ENCODE data around the gene VASN. TPM values are rescaled to one million over a fixed set of nuclear protein-coding genes. Genes with fewer than 3 reads are reported as not detected.

Gene VASN
- total and polyA plus RNA-seq, 9 of the 15 experiments (the other 6 are each of a cell fraction or from before 2014, with no cell fraction given) = 0.01 to 2.5 (median 0.41) TPM; not detected in 1

GRCh38 chr16:4381072-4381934, 9.7 kb downstream of the VASN start (continued):
- TF ChIP-seq, protein P1, sequence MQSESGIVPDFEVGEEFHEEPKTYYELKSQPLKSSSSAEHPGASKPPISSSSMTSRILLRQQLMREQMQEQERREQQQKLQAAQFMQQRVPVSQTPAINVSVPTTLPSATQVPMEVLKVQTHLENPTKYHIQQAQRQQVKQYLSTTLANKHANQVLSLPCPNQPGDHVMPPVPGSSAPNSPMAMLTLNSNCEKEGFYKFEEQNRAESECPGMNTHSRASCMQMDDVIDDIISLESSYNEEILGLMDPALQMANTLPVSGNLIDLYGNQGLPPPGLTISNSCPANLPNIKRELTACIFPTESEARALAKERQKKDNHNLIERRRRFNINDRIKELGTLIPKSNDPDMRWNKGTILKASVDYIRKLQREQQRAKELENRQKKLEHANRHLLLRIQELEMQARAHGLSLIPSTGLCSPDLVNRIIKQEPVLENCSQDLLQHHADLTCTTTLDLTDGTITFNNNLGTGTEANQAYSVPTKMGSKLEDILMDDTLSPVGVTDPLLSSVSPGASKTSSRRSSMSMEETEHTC (IDR thresholded peaks at IDR 0.05) = no peak
- TF ChIP-seq CREB5 (CRISPR knock-in tag; IDR thresholded peaks at IDR 0.05) (no peak), POU5F1 (IDR thresholded peaks at IDR 0.05; ENCODE audit: borderline replicate concordance, low read depth, low read length, partially characterized antibody) (no peak), RBM39 (optimal IDR thresholded peaks at IDR 0.05; ENCODE audit: low read depth, low read length) (no peak), FOXJ3 (CRISPR knock-in tag; IDR thresholded peaks at IDR 0.05) (no peak), CBX2 (IDR thresholded peaks at IDR 0.05; ENCODE audit: insufficient read depth, low read length, poor library complexity, severe bottlenecking) (no peak), CBX1 (IDR thresholded peaks at IDR 0.05; ENCODE audit: low read depth) (no peak), SIX5 (IDR thresholded peaks at IDR 0.05; ENCODE audit: borderline replicate concordance in 1 of 2, insufficient read depth in 1 of 2, low read depth in 1 of 2, low read length in 2 of 2) (no peak), KDM2B (CRISPR knock-in tag; IDR thresholded peaks at IDR 0.05) (no peak)
- TF ChIP-seq, protein P2, sequence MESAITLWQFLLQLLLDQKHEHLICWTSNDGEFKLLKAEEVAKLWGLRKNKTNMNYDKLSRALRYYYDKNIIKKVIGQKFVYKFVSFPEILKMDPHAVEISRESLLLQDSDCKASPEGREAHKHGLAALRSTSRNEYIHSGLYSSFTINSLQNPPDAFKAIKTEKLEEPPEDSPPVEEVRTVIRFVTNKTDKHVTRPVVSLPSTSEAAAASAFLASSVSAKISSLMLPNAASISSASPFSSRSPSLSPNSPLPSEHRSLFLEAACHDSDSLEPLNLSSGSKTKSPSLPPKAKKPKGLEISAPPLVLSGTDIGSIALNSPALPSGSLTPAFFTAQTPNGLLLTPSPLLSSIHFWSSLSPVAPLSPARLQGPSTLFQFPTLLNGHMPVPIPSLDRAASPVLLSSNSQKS (CRISPR knock-in tag; IDR thresholded peaks at IDR 0.05) = no peak

Measured in K562 (cell line).